HCT116 (cell line): Measurements from ENCODE around the gene RIN3. TPM values are rescaled to one million over a fixed set of nuclear protein-coding genes. Genes with fewer than 3 reads are reported as not detected.

Source experiments
- ATAC-seq: fragments of 200-7000 bp; cut with Tn5 transposase; 2 replicates; pipeline ENCODE4 v1.9.1; 2020; ENCODE audit warnings: mild to moderate bottlenecking, moderate library complexity
- BruUV-seq: library from RNA; stranded (reverse); fragments of 400-500 nt; replicated peaks from 2 replicates; lab custom pipeline; 2021; lab: Mats Ljungman, UMichigan
- CTCF ChIA-PET: fragments of 300-600 bp; sonication (Branson Sonifier 250); formaldehyde crosslinking; loops from one replicate; lab custom pipeline; 2021; ENCODE audit warnings: antibody characterized with exemption; lab: Charles Lee
- POLR2A ChIA-PET: fragments of 300-600, 350-600 bp; sonication (Branson Sonifier 250); formaldehyde crosslinking; loops from one replicate; lab custom pipeline; 2021; ENCODE audit warnings: antibody characterized with exemption; lab: Charles Lee
- RAD21 ChIA-PET, 2 experiments: fragments of 300-600 bp; sonication (Branson Sonifier 250); formaldehyde crosslinking; loops; one replicate each; lab custom pipeline; 2023; ENCODE audit warnings: low total read pairs in 2 of 2; ENCODE audit not compliant: uncharacterized antibody in 2 of 2, unreplicated experiment in 2 of 2, low non-redundant PET in 1 of 2; lab: Charles Lee
- DNase-seq: peaks from one replicate; pipeline ENCODE4 v3.0.0-alpha.2; 2010; ENCODE audit warnings: low read depth, low spot score
- H2AFZ ChIP-seq: fragments of 200-600 bp; shearing (Covaris generic), sonication (generic); 2 replicates; pipeline ENCODE4 v1.6.1; 2017; ENCODE audit warnings: low read depth, mixed run types, mixed read lengths, antibody characterized with exemption, low read length; ENCODE audit not compliant: poor library complexity, severe bottlenecking
- H3K27ac ChIP-seq: 2 replicates; pipeline ENCODE4 v1.5.1; 2012; ENCODE audit warnings: low read depth, low read length
- H3K27me3 ChIP-seq: fragments of 200-600 bp; sonication (generic); 2 replicates; pipeline ENCODE4 v1.6.1; 2016; ENCODE audit warnings: mixed run types, low read length, mixed read lengths; ENCODE audit not compliant: insufficient read depth
- H3K36me3 ChIP-seq, 2 experiments: fragments of 200-500 bp in 1 of 2; fragments of 200-600 bp in 1 of 2; sonication (Bioruptor generic) in 1 of 2; sonication (generic) in 1 of 2; 2 replicates each; pipeline versions ENCODE4 v1.5.1 to v1.6.1; 2014 to 2016; ENCODE audit warnings: low read length in 2 of 2, inconsistent platforms in 1 of 2, mixed read lengths in 1 of 2, mixed run types in 1 of 2; ENCODE audit not compliant: insufficient read depth in 2 of 2, control insufficient read depth in 1 of 2
- H3K4me1 ChIP-seq, 2 experiments: fragments of 200-600 bp in 1 of 2; sonication (generic) in 1 of 2; 2 replicates each; pipeline versions ENCODE4 v1.5.1 to v1.6.1; 2012 to 2017; ENCODE audit warnings: low read length in 2 of 2, inconsistent platforms in 1 of 2, mild to moderate bottlenecking in 1 of 2, mixed read lengths in 1 of 2, mixed run types in 1 of 2, moderate library complexity in 1 of 2; ENCODE audit not compliant: insufficient read depth in 2 of 2, control insufficient read depth in 1 of 2
- H3K4me2 ChIP-seq: fragments of 200-600 bp; sonication (generic); 2 replicates; pipeline ENCODE4 v1.6.1; 2017; ENCODE audit warnings: mixed run types, low read length, mixed read lengths
- H3K4me3 ChIP-seq, 2 experiments: fragments of 200-600 bp in 1 of 2; sonication (generic) in 1 of 2; replicated peaks in 1 of 2; 2 replicates each; pipeline ENCODE4 v1.5.1; 2011 to 2016; ENCODE audit warnings: low read length in 2 of 2, control low read depth in 1 of 2, low read depth in 1 of 2, mild to moderate bottlenecking in 1 of 2, mixed read lengths in 1 of 2, mixed run types in 1 of 2
- H3K79me2 ChIP-seq: fragments of 200-600 bp; sonication (generic); 2 replicates; pipeline ENCODE4 v1.6.1; 2017; ENCODE audit warnings: mild to moderate bottlenecking, mixed run types, low read length, moderate library complexity, mixed read lengths; ENCODE audit not compliant: insufficient read depth
- H3K9ac ChIP-seq: fragments of 200-600 bp; sonication (generic); 2 replicates; pipeline ENCODE4 v1.6.1; 2016; ENCODE audit warnings: low read length, mixed read lengths
- H3K9me2 ChIP-seq: fragments of 200-600 bp; sonication (generic), shearing (Covaris generic); 2 replicates; pipeline ENCODE4 v1.6.1; 2017; ENCODE audit warnings: mixed run types, mild to moderate bottlenecking, moderate library complexity; ENCODE audit not compliant: insufficient read depth
- H3K9me3 ChIP-seq, 2 experiments: fragments of 200-500 bp in 1 of 2; fragments of 200-600 bp in 1 of 2; sonication (Bioruptor generic) in 1 of 2; sonication (generic) in 1 of 2; 2 replicates each; pipeline ENCODE4 v1.6.1; 2014 to 2017; ENCODE audit warnings: low read length in 2 of 2, mixed read lengths in 2 of 2, inconsistent platforms in 1 of 2, low read depth in 1 of 2, mild to moderate bottlenecking in 1 of 2, mixed run types in 1 of 2, moderate library complexity in 1 of 2; ENCODE audit not compliant: control insufficient read depth in 1 of 2, insufficient read depth in 1 of 2
- H4K20me1 ChIP-seq: fragments of 200-600 bp; sonication (generic), shearing (Covaris generic); 2 replicates; pipeline ENCODE4 v1.6.1; 2017; ENCODE audit warnings: mixed run types, mild to moderate bottlenecking, moderate library complexity; ENCODE audit not compliant: insufficient read depth
- MAX ChIP-seq: IDR thresholded peaks from 2 replicates; pipeline ENCODE4 v1.6.1; 2012
- intact Hi-C: fragments of 100-400 bp; cut with micrococcal nuclease; formaldehyde crosslinking; loops from 2 replicates; pipeline ENCODE4 v1.10.0; 2022
- total RNA-seq: library from RNA; stranded (reverse); gene quantifications from one replicate; pipeline ENCODE4 v1.2.1, GENCODE V29; 2021; ENCODE audit not compliant: unreplicated experiment

The RIN3 gene
- total RNA-seq, 1 experiment from 2014 or later: 22.2 TPM

- DNase-seq (no peak), ATAC-seq (no peak)
- no peak overlapping the region for H3K4me2 ChIP-seq
- no peak overlapping the region for H2AFZ ChIP-seq
- CTCF ChIA-PET: interaction anchor here (2.3 kb wide), 1 partner anchor 9 kb away, joined by 6 read pairs; no protein-coding TSS in a partner anchor
- H3K4me3 ChIP-seq: no peak overlapping the region
- RAD21 ChIA-PET: no interaction called here
- H3K9me3 ChIP-seq: no peaks in the 10 kb centered on the region
- intact Hi-C loops: no loop called here
- H4K20me1 ChIP-seq: no peaks in the 10 kb centered on the region
- H3K9ac ChIP-seq: no peak overlapping the region
- TF ChIP-seq MAX: no peak
- no TSS peak for BruUV-seq
- no peaks in the 10 kb centered on the region for H3K9me2 ChIP-seq
- H3K27me3 ChIP-seq: no peaks in the 10 kb centered on the region
- POLR2A ChIA-PET: no interaction called here
- H3K4me1 ChIP-seq: no peaks in the 10 kb centered on the region
- no peaks in the 10 kb centered on the region for H3K36me3 ChIP-seq
- no peaks in the 10 kb centered on the region for H3K79me2 ChIP-seq
- no peak overlapping the region for H3K27ac ChIP-seq
These were observed 84.6 kb downstream of the RIN3 start for GRCh38 chr14:92597906-92598905.

- no peaks in the 10 kb centered on the region for H3K36me3 ChIP-seq
- no peak overlapping the region for H3K4me3 ChIP-seq
- no peak for ATAC-seq
- no peaks in the 10 kb centered on the region for H4K20me1 ChIP-seq
- ChIA-PET POLR2A (no interaction called here), CTCF (interaction anchor here (2.3 kb wide), 1 partner anchor 10 kb away, joined by 6 read pairs; no protein-coding TSS in a partner anchor)
- no peak overlapping the region for H3K27ac ChIP-seq
- no peaks in the 10 kb centered on the region for H3K4me1 ChIP-seq
- H3K9me2 ChIP-seq: no peaks in the 10 kb centered on the region
- H3K27me3 ChIP-seq: no peaks in the 10 kb centered on the region
- intact Hi-C loops: loop anchor here (10.0 kb wide), 1 partner anchor 465 kb away; no protein-coding TSS in a partner anchor
- no peak overlapping the region for H2AFZ ChIP-seq
- H3K4me2 ChIP-seq: no peak overlapping the region
- no peak overlapping the region for H3K9ac ChIP-seq
- TF ChIP-seq MAX: no peak
- TF ChIP-seq, all 23 proteins: peak for 0
- no peaks in the 10 kb centered on the region for H3K9me3 ChIP-seq
- DNase-seq: no peak
- RAD21 ChIA-PET: no interaction called here
- BruUV-seq: no TSS peak
- no peaks in the 10 kb centered on the region for H3K79me2 ChIP-seq
These were observed 86.2 kb downstream of the RIN3 start for GRCh38 chr14:92599811-92600210.
